ENCODE data around the gene DLG2.

The DLG2 gene

DNA sequence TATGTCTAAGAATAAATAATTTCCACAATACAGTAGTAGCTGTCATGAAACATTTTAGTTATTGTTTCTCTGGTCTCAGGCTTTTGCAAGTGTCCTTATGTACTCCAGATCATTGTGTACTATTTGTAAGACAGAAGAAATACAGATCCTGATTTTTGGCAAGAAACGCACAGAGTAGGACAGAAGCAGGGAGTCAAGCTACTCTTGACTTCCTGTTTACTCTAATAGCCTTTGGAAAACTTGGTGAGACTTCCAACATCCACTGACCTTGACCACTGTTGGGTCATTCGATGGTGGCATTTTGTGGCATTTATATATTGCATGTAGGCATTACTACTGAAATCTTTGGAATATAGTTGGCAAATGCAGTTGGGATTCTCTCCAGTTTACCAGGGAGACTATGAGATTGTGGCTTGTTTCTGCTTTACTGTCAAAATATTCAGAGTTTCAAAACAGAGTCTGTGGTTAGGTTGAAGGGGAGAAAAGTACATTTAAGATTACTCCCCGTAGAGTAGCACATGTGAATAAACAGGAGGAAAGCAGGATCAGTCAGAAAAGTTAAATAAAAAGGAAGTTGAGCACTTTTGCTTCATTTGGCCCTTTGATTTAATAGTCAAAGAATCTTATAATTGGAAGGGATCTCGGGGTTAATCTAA is 1614.8 kb downstream of the DLG2 start:
- no peak for DNase-seq (ENCODE audit: low spot score)

GRCh38 chr11:84003181-84003580 is 1624.0 kb downstream of the DLG2 start:
- no peak for DNase-seq (ENCODE audit: low spot score)

- no peak for DNase-seq (ENCODE audit: low spot score)
Observed at GRCh38 chr11:83998921-83999320, 1628.2 kb downstream of the DLG2 start.

DNA sequence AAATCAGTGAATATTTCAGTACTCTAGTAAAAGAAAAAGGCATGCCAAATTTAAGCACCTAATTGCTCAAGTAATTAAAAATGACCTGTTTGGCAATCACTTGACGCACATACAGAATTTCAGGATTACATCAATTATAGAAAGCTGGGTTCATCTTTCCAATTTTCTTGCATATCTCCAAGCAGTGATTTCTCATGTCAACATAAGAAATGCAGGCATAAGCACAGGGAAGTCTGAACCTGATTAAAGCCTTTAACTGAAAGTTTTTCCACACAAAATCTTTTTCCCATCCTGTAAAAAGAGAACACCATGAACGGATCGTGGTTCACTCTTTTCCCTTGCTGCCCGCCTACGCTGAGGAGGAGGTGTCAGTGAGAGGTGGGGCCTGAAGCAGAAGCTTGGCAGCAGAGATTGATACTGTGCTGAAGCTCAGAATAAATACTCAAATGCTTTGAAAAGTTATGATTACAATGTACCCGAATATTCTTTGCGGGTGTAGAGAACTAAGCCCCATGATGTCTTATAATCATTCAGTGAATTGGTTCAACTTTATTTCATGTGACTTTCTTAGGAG is 1636.9 kb downstream of the DLG2 start:
- DNase-seq (ENCODE audit: low spot score) = no peak

DNA sequence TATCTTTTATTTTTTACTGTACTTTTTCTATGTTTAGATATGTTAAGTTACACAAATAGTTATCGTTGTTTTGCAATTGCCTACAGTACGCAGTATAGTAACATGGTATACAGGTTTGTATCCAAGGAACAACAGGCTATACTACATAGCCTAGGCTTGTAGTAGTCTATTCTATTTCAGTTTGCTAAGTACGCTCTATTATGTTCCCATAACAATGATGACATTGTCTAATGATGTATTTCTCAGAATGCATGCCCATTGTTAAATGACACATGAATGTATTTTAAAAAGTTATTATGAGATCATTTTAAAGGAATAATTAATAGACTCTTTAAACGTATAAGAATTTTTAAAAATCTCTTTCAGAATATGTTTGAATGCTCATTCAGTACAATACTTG is 1644.3 kb downstream of the DLG2 start:
- no peak for DNase-seq (ENCODE audit: low spot score)

DNA sequence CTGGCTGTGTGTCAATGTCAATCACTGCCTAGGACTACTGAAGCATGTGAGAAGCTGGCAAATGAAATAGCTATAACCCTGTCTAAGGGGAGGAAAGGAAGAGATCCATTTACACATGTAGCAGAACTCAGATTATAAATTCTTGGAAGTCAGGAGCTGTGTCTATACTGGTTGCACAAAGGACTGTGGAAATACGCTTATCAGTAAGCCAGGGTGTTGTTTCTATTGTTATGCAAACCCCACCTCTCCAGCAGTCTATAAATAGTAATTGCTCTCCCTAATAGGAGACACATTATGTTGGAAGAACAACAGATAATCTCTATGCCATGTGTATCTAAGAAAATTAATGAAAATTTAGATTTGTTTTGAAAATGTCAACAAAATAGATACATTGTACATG is 1647.6 kb downstream of the DLG2 start:
- no peak for DNase-seq (ENCODE audit: low spot score)

- no peak for DNase-seq (ENCODE audit: low spot score)
Observed at GRCh38 chr11:83978942-83979341, 1648.2 kb downstream of the DLG2 start.

- DNase-seq (ENCODE audit: low spot score) = no peak
Observed at GRCh38 chr11:83976086-83976485, 1651.1 kb downstream of the DLG2 start.

DNA sequence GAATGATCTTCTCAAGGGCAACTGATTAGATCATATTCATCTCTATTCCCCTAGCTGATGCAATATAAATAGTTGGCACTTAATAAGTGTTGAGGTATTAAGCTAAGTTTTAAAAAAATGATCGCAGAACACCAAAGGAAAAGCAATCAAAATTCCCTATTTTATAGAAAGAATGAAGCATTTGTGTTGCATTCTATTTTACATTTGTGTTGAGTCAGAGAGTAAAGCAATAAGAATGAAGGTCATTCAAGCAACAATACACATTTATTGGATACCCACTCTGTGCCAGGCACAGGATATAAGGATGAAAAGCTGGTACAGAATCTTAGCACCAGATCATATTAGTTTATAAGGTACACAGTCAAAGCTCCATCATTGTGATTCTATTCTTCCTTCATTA is 1654.6 kb downstream of the DLG2 start:
- DNase-seq (ENCODE audit: low spot score) = no peak

- DNase-seq (ENCODE audit: low spot score) = no peak
Observed at GRCh38 chr11:83971063-83971462, 1656.1 kb downstream of the DLG2 start.

DNA sequence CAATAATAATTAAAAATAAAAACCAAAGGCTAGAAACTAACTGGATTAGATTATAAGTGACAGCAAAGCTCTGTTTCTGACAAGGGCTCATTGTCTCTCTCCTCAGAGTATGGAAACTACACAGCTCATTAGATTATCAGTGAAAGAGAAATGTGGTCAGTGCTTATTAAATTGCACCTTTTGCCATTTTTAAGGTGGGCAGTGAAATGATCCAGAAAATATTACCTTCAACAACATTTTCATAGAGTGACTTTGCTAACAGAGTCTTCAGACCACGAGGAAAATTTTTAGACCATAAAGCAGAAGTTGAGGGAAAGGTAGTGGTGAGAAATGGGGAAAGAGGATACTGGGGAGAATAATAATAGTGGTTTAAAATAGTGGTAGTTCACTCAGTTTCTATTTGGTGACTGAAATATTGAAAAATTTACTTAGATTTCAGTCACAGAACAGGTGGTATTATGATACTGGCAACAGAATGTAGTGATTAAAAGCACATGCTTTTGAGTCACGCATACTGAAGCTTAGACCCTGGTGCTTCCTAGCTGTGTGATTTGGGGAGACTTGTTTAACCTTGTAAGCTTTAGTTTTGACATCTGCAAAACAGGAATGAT is 1657.0 kb downstream of the DLG2 start:
- DNase-seq (ENCODE audit: low spot score) = no peak

GRCh38 chr11:83957038-83957900 is 1669.9 kb downstream of the DLG2 start:
- no peak for DNase-seq (ENCODE audit: low spot score)

DNA sequence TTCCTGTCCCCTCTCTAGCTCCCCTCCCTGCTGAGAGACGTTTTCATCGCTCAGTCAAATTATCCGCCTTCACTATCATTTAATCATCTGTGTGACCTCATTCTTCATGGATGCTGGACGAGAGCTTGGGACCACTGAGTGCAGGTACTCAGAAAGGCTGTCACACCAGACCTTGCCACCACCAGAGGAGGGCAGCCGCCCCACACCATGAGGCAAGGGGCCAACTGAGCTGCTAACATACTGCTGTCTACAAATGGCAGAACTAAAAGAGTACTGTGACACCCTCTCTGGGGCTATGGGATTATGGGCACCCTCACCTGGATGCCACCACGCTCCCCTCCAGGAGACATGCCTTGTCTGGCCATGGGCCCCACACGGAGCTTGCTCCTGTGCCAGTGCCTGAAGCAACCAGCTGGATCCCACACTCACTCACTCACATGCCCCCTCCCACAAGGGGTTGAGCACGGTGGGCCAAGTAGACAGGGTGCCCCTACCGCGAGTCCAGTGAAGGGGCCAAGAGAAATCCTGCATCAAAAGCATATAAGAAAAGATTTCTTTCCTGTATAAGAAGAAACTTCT is 1670.9 kb downstream of the DLG2 start:
- no peak for DNase-seq (ENCODE audit: low spot score)

DNA sequence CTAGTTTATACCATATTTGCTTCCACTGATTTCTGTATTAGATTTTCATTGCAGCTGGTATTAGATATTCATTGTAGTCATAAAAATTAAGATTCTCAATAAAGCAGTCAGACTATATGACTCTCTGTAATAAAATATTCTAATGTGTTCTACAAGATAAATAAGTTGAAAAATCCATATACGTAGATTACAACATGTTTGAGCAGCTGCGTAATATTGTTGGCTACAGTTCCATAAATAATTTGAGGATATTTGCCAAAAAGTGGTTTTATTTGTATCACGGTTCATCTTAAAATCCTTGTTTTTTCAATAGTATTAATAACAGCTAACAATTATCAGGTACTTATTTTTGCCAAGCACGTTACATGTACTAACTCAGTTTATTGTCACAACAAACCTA is 1672.4 kb downstream of the DLG2 start:
- no peak for DNase-seq (ENCODE audit: low spot score)

GRCh38 chr11:83951521-83951920 is 1675.6 kb downstream of the DLG2 start:
- no peak for DNase-seq (ENCODE audit: low spot score)

- no peak for DNase-seq (ENCODE audit: low spot score)
Observed at GRCh38 chr11:83948200-83948599, 1678.9 kb downstream of the DLG2 start.

DNA sequence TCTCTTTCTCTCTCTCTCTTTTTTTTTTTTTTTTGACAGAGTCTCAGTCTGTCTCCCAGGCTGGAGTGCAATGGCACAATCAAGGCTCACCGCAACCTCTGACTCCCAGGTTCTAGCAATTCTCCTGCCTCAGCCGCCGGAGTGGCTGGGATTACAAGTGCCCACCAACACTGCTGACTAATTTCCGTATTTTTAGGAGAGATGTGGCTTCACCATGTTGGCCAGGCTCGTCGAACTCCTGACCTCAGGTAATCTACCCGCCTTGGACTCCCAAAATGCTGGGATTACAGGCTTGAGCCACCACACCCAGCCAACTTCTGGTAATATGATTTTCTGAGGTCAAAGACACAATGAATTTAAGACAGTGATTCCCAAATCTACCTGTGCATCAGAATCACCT is 1681.2 kb downstream of the DLG2 start:
- DNase-seq (ENCODE audit: low spot score) = no peak

DNA sequence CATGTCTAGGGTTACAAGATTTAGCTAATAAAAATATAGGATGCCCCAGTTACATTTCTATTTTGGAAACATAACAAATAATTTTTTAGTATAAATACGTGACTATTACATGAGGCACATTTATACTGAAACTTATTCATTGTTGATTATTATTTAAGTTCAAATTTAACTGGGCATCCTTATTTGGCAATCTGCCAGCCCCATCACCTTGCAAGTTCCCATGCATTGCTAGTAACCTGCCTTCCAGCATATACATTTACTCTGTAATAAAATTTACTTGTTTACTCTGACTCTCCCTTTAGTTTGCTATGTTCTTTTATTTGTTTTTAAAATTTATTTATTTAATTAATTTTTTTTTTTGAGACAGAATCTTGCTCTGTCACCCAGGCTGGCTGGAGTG is 1686.1 kb downstream of the DLG2 start:
- DNase-seq (ENCODE audit: low spot score) = no peak

DNA sequence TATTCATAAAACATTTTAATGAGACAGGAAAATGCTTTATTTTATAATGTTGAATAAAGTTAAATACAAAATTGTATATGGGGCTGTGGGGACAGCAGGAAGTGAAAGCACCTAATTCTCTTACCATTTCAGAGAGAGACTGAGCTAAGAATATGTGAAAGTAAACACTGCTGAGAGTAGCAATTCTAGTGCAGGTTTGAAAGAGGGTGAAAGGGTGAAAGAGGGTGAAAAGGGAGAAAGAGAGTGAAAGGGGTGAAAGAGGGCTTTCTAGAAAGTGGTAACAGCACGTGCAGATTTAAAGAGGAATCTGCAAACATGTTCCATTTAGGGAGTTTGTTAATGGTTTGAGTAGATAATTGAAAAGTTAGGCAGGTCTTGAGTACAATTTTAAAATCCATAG is 1689.0 kb downstream of the DLG2 start:
- DNase-seq (ENCODE audit: low spot score) = no peak

- DNase-seq (ENCODE audit: low spot score) = no peak
Observed at GRCh38 chr11:83933008-83933407, 1694.1 kb downstream of the DLG2 start.

DNA sequence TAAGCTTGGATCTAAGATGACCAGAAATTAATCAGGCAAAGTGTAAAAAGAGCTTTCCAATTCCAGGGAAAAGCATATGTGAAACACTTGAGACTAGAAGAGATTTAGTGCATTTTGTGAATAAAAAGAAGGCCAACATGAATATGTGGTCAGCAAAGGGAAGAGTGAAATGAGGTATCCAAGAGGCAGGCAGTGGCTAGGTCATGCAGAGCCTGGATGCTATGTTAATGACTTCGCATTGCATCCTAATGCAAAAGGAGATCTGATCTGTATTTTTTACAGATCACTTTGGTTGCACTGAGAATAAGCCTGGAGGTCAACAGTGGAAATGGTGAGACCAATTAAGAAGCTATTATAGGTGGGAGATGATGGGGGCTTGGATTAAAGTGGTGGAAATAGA is 1699.7 kb downstream of the DLG2 start:
- no peak for DNase-seq (ENCODE audit: low spot score)

- DNase-seq (ENCODE audit: low spot score) = no peak
Observed at GRCh38 chr11:83924795-83925542, 1702.2 kb downstream of the DLG2 start.
